Kidney epithelial cell (primary cell): ENCODE measurements around the gene ADARB1. TPM values are rescaled to one million over a fixed set of nuclear protein-coding genes. Genes with fewer than 3 reads are reported as not detected.

ENCODE experiments used
- DNase-seq: peaks from one replicate; pipeline ENCODE4 v3.0.0-alpha.2; 2010; ENCODE audit warnings: low read depth
- H3K27me3 ChIP-seq: 2 replicates; pipeline ENCODE4 v1.6.0; 2011; ENCODE audit warnings: low read length; ENCODE audit not compliant: control insufficient read depth, insufficient read depth
- H3K36me3 ChIP-seq: 2 replicates; pipeline ENCODE4 v1.5.1; 2011; ENCODE audit warnings: low read length; ENCODE audit not compliant: control insufficient read depth, insufficient read depth
- H3K4me3 ChIP-seq: 2 replicates; pipeline ENCODE4 v1.5.1; 2011; ENCODE audit warnings: low read depth, mild to moderate bottlenecking, control low read depth, low read length
- CTCF ChIP-seq: IDR thresholded peaks from 2 replicates; pipeline ENCODE4 v1.5.1; 2011; ENCODE audit warnings: mild to moderate bottlenecking, moderate library complexity, low read length, control low read depth, inconsistent platforms; ENCODE audit not compliant: insufficient read depth, poor library complexity, severe bottlenecking
- total RNA-seq: library from RNA; depleted of rRNA; stranded (reverse); fragments of >200 nt; gene quantifications from 2 replicates; pipeline ENCODE4 v1.2.3, GENCODE V29; 2015

Gene ADARB1
- total RNA-seq, 1 donor from 2014 or later, result 6.9 TPM

GRCh38 chr21:45095505-45095904 lies 21.1 kb downstream of the ADARB1 start:
- no peaks in the 10 kb centered on the region for H3K36me3 ChIP-seq
- DNase-seq, result no peak
- H3K4me3 ChIP-seq, result no peak overlapping the region
- H3K27me3 ChIP-seq, result no peaks in the 10 kb centered on the region
- no peak for TF ChIP-seq CTCF

DNA sequence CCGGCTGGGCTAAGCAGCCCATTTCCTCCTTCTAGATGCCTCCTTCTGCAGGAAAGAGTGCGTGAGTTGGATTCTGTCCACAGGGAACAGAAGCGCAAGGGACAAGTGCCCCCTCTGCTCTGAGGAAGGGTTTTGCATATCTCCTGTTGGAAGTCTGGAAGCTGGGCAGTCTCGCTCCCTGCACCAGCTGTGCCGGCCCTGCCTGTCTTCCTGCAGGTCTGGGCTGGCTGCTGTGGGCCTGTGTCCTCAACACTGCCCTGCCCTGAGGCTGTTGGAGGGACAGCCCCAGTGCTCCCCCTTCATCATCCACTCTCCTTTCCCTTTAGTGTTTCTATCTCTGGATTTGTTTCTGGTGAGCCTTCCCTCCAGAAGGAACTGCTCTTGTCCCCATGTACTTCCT lies 21.8 kb downstream of the ADARB1 start:
- H3K27me3 ChIP-seq, result no peaks in the 10 kb centered on the region
- no peak overlapping the region for H3K4me3 ChIP-seq
- DNase-seq, result no peak
- H3K36me3 ChIP-seq, result no peaks in the 10 kb centered on the region
- no peak for TF ChIP-seq CTCF

DNA sequence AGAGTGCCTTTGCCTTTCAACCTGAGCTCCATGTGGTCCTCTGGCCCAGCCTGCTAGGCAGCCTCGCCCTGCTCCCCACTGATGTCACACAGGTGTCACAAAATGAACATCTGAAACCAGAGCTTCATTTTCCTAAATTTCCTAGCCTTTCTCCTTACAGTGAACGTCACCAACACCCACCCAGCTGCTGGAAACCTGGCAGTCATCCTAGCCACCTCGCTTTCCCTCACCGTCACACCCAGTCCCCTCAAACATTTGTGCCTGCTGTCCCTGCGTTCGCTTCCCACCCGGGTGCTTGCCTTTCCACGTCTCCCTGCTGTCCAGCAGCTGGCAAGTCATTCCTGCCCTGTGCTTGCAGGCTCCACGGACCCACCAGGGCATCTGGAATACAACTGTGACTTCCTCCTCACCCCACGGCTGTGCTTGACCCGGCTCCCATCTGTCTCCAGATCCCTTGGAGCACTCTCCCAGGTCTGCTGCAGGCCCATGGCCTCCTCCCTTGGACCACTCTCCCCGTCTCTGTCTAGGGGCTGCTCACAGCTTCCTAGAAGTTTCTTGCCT lies 23.5 kb downstream of the ADARB1 start:
- DNase-seq, result no peak
- Histone ChIP-seq H3K36me3 (no peaks in the 10 kb centered on the region), H3K4me3 (no peak overlapping the region), H3K27me3 (no peaks in the 10 kb centered on the region)
- no peak for TF ChIP-seq CTCF

DNA sequence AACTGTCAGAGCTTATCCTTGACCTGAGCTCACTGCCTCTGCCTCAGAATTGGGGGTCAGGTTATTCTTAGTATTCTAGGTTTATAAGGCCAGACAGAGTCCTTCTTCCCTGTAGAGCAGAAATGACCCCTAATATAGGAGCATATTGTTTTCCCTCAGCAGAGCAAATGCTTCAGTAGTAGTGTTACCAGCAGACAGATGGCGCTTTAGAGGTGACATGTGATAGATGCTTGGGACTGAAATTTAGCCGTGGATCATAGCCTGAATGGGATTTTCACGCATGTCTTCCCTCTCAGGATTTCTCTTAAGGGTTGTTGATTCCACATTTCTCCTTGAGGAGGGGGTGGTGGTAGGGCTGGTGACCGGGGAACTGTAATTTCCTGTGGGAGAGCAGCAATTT lies 24.5 kb downstream of the ADARB1 start:
- DNase-seq, result no peak
- Histone ChIP-seq H3K4me3 (no peak overlapping the region), H3K36me3 (no peaks in the 10 kb centered on the region), H3K27me3 (no peaks in the 10 kb centered on the region)
- peak; percentile 51 for TF ChIP-seq CTCF

DNA sequence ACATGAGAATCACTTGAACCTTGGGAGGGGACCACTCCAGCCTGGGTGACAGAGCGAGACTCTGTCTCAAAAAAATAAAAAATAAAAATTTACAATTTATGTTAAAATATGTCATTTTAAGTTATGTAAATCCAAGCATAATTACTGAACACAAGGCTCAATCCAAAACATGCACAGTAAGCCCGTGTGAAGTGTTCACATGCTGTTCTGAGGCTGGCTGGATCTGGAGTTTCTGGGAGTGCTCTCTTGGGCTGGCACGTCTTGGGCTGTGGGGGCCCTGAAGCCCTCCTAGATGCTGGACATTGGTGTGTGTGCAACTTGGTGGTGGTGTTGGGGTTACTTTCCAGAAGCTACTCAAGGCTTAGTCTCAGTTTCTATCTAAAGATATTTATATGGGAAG lies 25.2 kb downstream of the ADARB1 start:
- Histone ChIP-seq H3K27me3 (no peaks in the 10 kb centered on the region), H3K36me3 (no peaks in the 10 kb centered on the region), H3K4me3 (no peak overlapping the region)
- no peak for DNase-seq
- no peak for TF ChIP-seq CTCF

DNA sequence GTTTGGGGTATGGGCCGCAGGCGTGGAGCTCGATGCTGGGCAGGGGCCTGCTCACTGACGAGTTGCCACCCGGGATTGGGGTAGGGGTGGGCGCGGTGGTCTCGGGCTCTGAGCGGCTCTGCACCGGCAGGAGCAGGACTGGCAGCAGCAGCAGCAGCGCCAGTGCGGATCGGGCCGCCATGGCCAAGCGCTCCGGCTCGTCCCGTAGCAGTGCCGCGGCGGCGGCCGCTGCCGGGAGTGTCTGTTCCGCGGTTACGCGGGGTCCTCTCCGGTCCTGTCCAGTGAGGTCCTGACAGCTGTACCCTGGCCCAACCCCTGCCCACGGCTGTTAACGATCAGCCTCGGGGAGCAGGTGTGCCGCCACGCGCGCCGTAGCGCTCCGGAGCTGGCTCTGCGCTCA lies 26.5 kb downstream of the ADARB1 start:
- Histone ChIP-seq H3K36me3 (no peaks in the 10 kb centered on the region), H3K4me3 (no peak overlapping the region), H3K27me3 (no peaks in the 10 kb centered on the region)
- DNase-seq, result no peak
- no peak for TF ChIP-seq CTCF
